GM18951 (cell line): ENCODE results near the gene TNPO3.

ENCODE experiments used
- POLR2A ChIP-seq: IDR thresholded peaks from 4 replicates; pipeline ENCODE4 v1.6.1; 2011; ENCODE audit warnings: mild to moderate bottlenecking; ENCODE audit not compliant: insufficient read length, insufficient read depth; ENCODE audit errors: extremely low read depth
- in situ Hi-C: fragments of 300-500 bp; cut with MboI; formaldehyde crosslinking; loops from one replicate; pipeline ENCODE4 v1.12.0; 2022; ENCODE audit warnings: low sequenced_read_pairs, mixed read lengths, inconsistent platforms; ENCODE audit not compliant: unreplicated experiment

The TNPO3 gene

GRCh38 chr7:128931965-128932861, 122.7 kb downstream of the TNPO3 start:
- in situ Hi-C loops = no loop called here

DNA sequence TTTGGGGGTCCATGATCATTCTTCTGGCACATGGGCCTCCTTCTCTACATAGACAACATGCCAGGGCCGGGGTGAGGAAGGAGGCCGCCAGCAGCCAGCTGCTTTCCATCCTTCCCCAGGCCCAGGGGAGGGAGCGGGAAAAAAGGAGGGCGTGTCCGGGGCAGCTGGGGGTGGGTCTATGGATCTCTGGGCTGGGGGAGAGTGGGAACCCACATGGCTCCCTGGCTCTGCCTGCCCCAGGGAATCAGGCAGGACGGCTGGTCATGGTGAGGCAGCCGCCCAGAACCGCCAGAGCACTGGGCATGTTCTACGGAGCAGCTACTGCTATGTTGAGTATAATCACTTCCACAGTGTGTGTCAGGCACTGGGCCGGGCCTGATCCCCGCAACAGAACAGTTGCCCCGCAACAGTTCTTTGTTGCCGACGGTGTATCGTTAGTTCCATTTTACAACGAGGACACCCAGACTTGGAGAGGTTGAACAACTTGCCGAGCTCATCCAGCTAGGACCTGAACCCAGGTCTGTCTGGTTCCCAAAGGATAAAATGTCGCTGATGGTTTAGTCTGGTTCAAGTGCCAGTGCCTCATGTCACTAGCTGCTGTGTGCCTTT, 123.6 kb downstream of the TNPO3 start:
- no peak for TF ChIP-seq POLR2A
- in situ Hi-C loops = no loop called here

More at GRCh38 chr7:128931965-128932861, 122.7 kb downstream of the TNPO3 start:
- TF ChIP-seq POLR2A = no peak

- in situ Hi-C loops = no loop called here
Measured at GRCh38 chr7:128928882-128929788, 125.8 kb downstream of the TNPO3 start.

GRCh38 chr7:128928159-128928813, 126.6 kb downstream of the TNPO3 start:
- in situ Hi-C loops = no loop called here

More at GRCh38 chr7:128928882-128929788, 125.8 kb downstream of the TNPO3 start:
- no peak for TF ChIP-seq POLR2A

DNA sequence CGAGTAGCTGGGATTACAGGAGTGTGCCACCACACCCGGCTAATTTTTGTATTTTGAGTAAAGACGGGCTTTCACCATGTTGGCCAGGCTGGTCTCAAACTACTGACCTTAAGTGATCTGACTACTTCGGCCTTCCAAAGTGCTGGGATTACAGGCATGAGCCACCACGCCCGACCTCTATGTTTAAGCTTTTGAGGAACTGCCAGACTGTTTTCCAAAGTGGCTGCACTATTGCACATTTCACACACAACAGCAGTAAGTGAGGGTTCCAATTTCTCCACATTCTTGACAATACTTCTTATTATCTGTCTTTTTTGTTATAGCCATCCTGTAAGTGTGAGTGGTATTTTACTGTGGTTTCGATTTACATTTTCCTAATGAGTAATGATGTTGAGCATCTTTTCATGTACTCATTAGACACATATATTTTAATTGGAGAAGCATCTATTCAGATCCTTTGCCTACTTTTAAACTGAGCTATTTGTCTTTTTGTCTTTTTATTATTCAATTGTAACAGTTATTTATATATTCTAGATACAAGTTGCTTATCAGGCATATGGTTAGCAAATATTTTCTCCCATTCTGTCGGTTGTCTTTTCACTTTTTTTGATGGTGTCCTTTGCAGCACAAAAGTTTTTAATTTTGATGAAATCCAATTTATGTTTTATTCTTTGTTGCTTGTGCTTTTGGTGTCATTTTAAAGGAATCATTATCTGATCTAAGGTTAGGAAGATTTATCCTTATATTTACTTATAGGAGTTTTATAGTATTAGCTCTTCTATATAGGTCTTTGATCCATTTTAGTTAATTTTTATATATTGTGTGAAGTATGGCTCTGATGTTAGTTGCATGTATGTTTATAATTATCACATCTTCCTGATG, 130.0 kb downstream of the TNPO3 start:
- in situ Hi-C loops = no loop called here
- TF ChIP-seq POLR2A = no peak

More at GRCh38 chr7:128928159-128928813, 126.6 kb downstream of the TNPO3 start:
- no peak for TF ChIP-seq POLR2A

GRCh38 chr7:128923411-128923800, 131.5 kb downstream of the TNPO3 start:
- in situ Hi-C loops = no loop called here
- TF ChIP-seq POLR2A = no peak

DNA sequence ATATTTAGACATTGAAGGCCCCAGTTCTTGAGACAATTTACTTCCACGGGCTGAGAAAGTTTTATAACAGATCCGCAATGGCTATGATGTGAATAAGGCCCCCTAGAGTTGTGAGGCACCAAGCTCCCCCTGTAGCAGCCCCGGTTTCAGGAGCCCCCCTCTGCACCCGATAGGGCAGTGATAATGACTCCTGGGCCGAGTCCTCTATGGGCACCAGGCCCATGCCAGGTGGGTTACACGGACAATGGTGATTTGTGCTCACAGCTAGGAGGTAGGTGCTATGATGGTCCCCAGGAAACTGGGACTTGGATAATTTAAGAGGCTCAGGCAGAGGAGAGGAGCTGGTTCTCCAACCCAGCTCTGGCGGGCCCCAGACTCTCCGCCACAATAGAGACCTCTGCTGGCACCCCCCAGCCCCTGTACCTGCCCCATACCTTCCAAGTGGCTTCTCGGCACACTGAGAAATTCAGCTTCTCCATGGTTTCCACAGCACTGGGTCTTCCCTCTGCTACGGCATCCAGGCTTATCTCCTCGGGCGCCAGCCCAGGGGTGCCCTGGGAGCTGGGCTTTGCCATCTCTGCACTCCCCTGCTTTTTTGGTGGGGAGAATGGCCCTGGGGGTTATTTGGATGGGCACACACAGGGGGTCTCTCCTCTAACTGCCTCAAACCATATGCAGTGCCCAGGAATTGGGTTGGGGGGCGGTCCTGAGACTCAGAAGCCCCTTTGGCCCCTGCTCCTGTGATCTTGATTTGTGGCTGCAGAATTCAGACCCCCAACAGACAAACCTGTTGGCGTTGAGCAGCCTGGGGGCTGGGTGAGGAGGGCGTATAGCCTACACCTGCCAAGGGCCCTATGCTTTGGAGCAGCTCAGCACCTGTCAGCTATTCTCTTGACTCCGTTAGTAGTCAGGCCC, 132.2 kb downstream of the TNPO3 start:
- in situ Hi-C loops = no loop called here
- TF ChIP-seq POLR2A = no peak

DNA sequence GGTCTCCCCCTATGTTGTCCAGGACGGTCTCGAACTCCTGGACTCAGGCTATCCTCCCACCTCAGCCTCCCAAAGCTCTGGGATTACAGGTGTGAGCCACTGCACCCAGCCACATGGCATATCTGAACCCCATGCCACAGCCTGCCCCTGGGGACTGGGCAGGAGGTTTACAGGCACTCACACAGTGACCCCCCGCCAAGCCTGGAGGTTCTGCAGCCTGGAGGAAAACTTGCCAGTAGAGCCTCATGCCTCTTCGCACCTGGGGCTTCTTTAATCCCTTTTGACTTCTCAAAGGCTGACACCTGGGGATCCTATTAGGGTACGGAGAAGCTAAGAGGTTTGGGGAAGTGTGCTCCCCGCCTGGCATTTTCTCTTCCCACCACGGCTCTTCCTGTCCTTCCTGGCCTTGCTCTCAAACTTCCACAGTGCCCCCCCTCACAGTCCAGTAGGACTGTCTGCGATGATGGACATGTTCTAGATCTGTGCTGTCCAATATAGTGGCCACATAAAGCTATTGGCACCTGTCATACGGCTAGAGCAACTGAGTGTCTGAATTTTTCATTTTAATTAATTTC, 133.0 kb downstream of the TNPO3 start:
- TF ChIP-seq POLR2A = no peak
- in situ Hi-C loops = no loop called here

DNA sequence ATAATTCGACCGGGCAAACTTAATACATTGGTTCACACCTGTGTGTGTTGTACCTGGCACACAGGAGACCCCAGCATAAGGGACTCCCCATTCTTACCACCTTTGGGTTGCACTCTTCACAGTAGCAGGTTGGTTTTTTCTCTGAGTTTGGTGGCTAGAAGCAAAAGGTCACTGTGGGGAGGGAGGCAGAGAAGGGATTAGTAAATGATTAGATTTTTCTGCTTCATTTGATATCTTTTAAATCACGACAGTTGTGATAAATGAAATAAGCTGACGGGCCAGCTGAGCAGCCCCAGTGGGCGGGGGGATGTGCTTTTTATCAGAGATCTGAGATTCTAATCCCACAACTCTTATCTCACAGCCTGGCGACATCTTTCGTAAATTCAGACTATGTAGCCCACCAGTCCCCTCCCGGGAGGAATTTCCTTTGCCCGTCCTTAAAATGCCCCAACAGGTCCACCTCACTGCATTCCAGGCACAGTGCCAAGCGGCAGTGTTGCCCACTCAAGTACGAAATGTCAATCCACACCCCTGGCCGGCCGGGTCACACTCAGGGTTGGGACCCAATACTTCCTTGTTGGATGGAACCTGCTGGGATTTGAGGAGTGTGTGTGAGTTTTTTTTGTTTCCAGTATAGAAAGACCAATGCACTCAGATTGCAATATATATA, 133.9 kb downstream of the TNPO3 start:
- TF ChIP-seq POLR2A = no peak
- in situ Hi-C loops = no loop called here
